HEK293 (cell line): ENCODE measurements around the gene ZNF26.
A peak's percentile ranks its signal among the peaks of the same experiment; 100 is the strongest.

Experiments used
- CTCF ChIA-PET: fragments of 350-600 bp; formaldehyde crosslinking; extraction: SDS; loops from one replicate; lab custom pipeline; 2021; ENCODE audit warnings: antibody characterized with exemption; lab: Yijun Ruan, JAX
- POLR2A ChIA-PET: fragments of 300-600 bp; formaldehyde crosslinking; extraction: SDS; loops from one replicate; lab custom pipeline; 2020; ENCODE audit warnings: antibody characterized with exemption, inconsistent platforms; lab: Yijun Ruan, JAX
- H3K27ac ChIP-seq: fragments of 200-500 bp; sonication (Bioruptor generic); 2 replicates; pipeline ENCODE4 v1.5.1; 2014; ENCODE audit warnings: low read depth, low read length, control low read depth, inconsistent platforms; ENCODE audit errors: extremely low read depth
- H3K36me3 ChIP-seq, 2 experiments: fragments of 200-500 bp in 1 of 2; sonication (Bioruptor generic) in 1 of 2; 1 replicate in 1 of 2; 2 replicates in 1 of 2; pipeline ENCODE4 v1.5.1; 2014 to 2017; ENCODE audit warnings: inconsistent platforms in 2 of 2, low read length in 2 of 2; ENCODE audit not compliant: control insufficient read depth in 2 of 2, insufficient read depth in 1 of 2
- H3K4me1 ChIP-seq: fragments of 200-500 bp; sonication (Bioruptor generic); 2 replicates; pipeline ENCODE4 v1.5.1; 2014; ENCODE audit warnings: mild to moderate bottlenecking, low read length, inconsistent platforms; ENCODE audit not compliant: control insufficient read depth, insufficient read depth
- H3K4me3 ChIP-seq: 2 replicates; pipeline ENCODE4 v1.5.1; 2011; ENCODE audit warnings: low read depth, mild to moderate bottlenecking, control low read depth, low read length, moderate library complexity
- H3K9me3 ChIP-seq: fragments of 200-500 bp; sonication (Bioruptor generic); 2 replicates; pipeline ENCODE4 v1.5.1; 2014; ENCODE audit warnings: low read depth, low read length, inconsistent platforms; ENCODE audit not compliant: control insufficient read depth, insufficient read depth
- IKZF3 ChIP-seq: fragments of 450-650 bp; IDR thresholded peaks from 2 replicates; pipeline ENCODE4 v1.5.0; 2018; ENCODE audit warnings: missing biosample characterization, mild to moderate bottlenecking, missing genetic modification characterization, moderate library complexity
- MYNN ChIP-seq: fragments of 450-650 bp; formaldehyde crosslinking; IDR thresholded peaks from 2 replicates; pipeline ENCODE4 v1.5.1; 2016; ENCODE audit warnings: missing biosample characterization, missing genetic modification characterization, borderline replicate concordance
- SCRT1 ChIP-seq: fragments of 450-650 bp; formaldehyde crosslinking; IDR thresholded peaks from 2 replicates; pipeline ENCODE4 v1.5.1; 2016; ENCODE audit warnings: missing biosample characterization, missing genetic modification characterization, borderline replicate concordance
- ZNF140 ChIP-seq: fragments of 450-650 bp; formaldehyde crosslinking; IDR thresholded peaks from 2 replicates; pipeline ENCODE4 v1.5.1; 2016; ENCODE audit warnings: missing biosample characterization, missing genetic modification characterization
- ZNF350 ChIP-seq: fragments of 450-650 bp; formaldehyde crosslinking; IDR thresholded peaks from 2 replicates; pipeline ENCODE4 v1.5.0; 2017; ENCODE audit warnings: missing biosample characterization, mild to moderate bottlenecking, missing genetic modification characterization
- TF ChIP-seq, protein P1 (sequence below): fragments of 450-650 bp; IDR thresholded peaks from 2 replicates; pipeline ENCODE4 v1.5.1; 2018; ENCODE audit warnings: missing biosample characterization, missing genetic modification characterization

ZNF26 gene

DNA sequence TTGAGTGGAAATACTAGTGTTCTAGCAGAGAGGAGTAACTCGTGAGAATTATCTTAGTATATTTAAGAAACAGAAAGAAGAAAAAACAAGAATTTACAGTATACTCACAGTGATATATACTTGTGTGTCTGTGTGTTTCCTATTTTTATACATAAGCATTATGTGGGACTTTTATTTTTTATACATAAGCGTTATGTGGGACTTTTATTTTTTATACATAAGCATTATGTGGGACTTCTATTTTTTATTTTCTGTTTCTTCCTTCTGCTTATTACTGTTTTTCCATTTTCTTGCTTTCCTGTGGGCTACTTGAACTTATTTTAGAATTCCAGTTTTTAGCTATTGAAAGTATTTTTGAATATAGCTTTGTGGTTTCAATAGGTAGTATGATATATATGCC is 87.7 kb downstream of the ZNF26 start:
- no peak for TF ChIP-seq SCRT1
- no peak for TF ChIP-seq IKZF3
- TF ChIP-seq, protein P1, sequence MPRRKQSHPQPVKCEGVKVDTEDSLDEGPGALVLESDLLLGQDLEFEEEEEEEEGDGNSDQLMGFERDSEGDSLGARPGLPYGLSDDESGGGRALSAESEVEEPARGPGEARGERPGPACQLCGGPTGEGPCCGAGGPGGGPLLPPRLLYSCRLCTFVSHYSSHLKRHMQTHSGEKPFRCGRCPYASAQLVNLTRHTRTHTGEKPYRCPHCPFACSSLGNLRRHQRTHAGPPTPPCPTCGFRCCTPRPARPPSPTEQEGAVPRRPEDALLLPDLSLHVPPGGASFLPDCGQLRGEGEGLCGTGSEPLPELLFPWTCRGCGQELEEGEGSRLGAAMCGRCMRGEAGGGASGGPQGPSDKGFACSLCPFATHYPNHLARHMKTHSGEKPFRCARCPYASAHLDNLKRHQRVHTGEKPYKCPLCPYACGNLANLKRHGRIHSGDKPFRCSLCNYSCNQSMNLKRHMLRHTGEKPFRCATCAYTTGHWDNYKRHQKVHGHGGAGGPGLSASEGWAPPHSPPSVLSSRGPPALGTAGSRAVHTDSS (tag by site-specific recombination): no peak
- TF ChIP-seq MYNN: peak; percentile 75
- TF ChIP-seq ZNF350: no peak
- TF ChIP-seq ZNF140 (tag by site-specific recombination): no peak
- no peak overlapping the region for H3K27ac ChIP-seq
- H3K9me3 ChIP-seq: no peaks in the 10 kb centered on the region; the same call in none of the 2 replicates
- no peak overlapping the region for H3K4me3 ChIP-seq
- H3K4me1 ChIP-seq: no peaks in the 10 kb centered on the region
- CTCF ChIA-PET: no interaction called here
- H3K36me3 ChIP-seq: no peaks in the 10 kb centered on the region
- POLR2A ChIA-PET: no interaction called here
